Breast epithelium (tissue), 3 donors: ENCODE results near the gene SEMA6D.

Source experiments
- POLR2AphosphoS5 ChIP-seq, 3 donors: sonication (generic); formaldehyde crosslinking; IDR thresholded peaks; one replicate each; pipeline ENCODE4 v1.6.1; 2017; ENCODE audit warnings: antibody characterized with exemption in 3 of 3
- TF ChIP-seq, protein P1 (sequence below), 3 donors: fragments of 450-650 bp; IDR thresholded peaks; one replicate each; pipeline ENCODE4 v1.5.1; 2016 to 2017; ENCODE audit warnings: antibody characterized with exemption in 3 of 3, mild to moderate bottlenecking in 3 of 3, moderate library complexity in 3 of 3

DNA sequence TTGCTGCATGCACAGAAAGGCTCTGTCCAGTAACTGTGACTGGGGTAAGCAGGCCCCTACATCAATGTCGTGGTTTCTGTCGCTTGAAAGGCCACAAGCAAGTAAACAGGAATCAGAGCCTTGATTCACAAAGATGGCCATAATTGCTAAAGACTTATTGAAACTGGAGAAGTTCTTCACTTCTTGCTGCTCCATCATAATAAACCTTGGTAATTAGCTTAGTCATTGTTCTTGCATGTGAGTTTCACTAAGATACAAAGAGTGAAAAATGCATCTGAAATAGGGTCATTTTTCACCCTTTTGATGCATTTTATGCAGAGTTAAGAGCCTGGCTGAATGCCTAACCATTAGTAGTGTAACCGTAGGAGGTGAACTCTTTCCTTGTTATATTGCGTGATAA is 3.2 kb downstream of the SEMA6D start:
- TF ChIP-seq, protein P1, sequence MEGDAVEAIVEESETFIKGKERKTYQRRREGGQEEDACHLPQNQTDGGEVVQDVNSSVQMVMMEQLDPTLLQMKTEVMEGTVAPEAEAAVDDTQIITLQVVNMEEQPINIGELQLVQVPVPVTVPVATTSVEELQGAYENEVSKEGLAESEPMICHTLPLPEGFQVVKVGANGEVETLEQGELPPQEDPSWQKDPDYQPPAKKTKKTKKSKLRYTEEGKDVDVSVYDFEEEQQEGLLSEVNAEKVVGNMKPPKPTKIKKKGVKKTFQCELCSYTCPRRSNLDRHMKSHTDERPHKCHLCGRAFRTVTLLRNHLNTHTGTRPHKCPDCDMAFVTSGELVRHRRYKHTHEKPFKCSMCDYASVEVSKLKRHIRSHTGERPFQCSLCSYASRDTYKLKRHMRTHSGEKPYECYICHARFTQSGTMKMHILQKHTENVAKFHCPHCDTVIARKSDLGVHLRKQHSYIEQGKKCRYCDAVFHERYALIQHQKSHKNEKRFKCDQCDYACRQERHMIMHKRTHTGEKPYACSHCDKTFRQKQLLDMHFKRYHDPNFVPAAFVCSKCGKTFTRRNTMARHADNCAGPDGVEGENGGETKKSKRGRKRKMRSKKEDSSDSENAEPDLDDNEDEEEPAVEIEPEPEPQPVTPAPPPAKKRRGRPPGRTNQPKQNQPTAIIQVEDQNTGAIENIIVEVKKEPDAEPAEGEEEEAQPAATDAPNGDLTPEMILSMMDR (IDR thresholded peaks at IDR 0.05) = no peak
- TF ChIP-seq POLR2AphosphoS5 (IDR thresholded peaks at IDR 0.05) = no peak
